Thyroid gland (tissue), 4 donors: ENCODE measurements around the gene VPS51. TPM values are rescaled to one million over a fixed set of nuclear protein-coding genes. Genes with fewer than 3 reads are reported as not detected.

Experiments used
- DNase-seq, 2 donors: peaks; one replicate each; pipeline ENCODE4 v3.0.0-alpha.2; 2019
- H3K27ac ChIP-seq, 3 donors: fragments of 200-600 bp; sonication (generic); 1 replicate in 2 of 3; 2 replicates in 1 of 3; pipeline ENCODE4 v1.5.1; 2016 to 2019; ENCODE audit warnings: mild to moderate bottlenecking in 1 of 3, moderate library complexity in 1 of 3
- H3K27me3 ChIP-seq: fragments of 200-600 bp; sonication (generic); one replicate; pipeline ENCODE4 v1.5.1; 2019
- H3K36me3 ChIP-seq, 2 donors: fragments of 200-600 bp; sonication (generic); one replicate each; pipeline ENCODE4 v1.5.1; 2016 to 2019
- H3K4me1 ChIP-seq, 2 donors: fragments of 200-600 bp; sonication (generic); one replicate each; pipeline ENCODE4 v1.5.1; 2017 to 2019
- H3K4me3 ChIP-seq, 3 donors: fragments of 200-600 bp; sonication (generic); replicated peaks in 1 of 3; 1 replicate in 2 of 3; 2 replicates in 1 of 3; pipeline ENCODE4 v1.5.1; 2016; ENCODE audit warnings: mild to moderate bottlenecking in 1 of 3
- H3K9me3 ChIP-seq: fragments of 200-600 bp; sonication (generic); one replicate; pipeline ENCODE4 v1.5.1; 2017
- POLR2A ChIP-seq, 2 donors: fragments of 450-650 bp; IDR thresholded peaks; one replicate each; pipeline ENCODE4 v1.6.1; 2017; ENCODE audit warnings: antibody characterized with exemption in 2 of 2, mild to moderate bottlenecking in 2 of 2, moderate library complexity in 1 of 2
- WGBS, 2 donors: methylation state at CpG; one replicate each; pipeline ENCODE4 v1.1.5; 2017; 5-methylcytosine and 5-hydroxymethylcytosine counted together
- intact Hi-C: fragments of 100-400 bp; cut with DNase I; formaldehyde crosslinking; loops from one replicate; pipeline ENCODE4 v1.15.1; 2023
- total RNA-seq, 4 donors: library from RNA; depleted of rRNA; stranded (reverse); fragments of >200 nt; gene quantifications; one replicate each; pipeline ENCODE4 v1.2.3, GENCODE V29; 2016
- TF ChIP-seq, protein P1 (sequence below), 6 experiments: fragments of 200-600 bp in 3 of 6; fragments of 450-650 bp in 3 of 6; sonication (generic) in 3 of 6; IDR thresholded peaks; one replicate each; pipeline ENCODE4 v1.5.1; 2016 to 2019; ENCODE audit warnings: antibody characterized with exemption in 6 of 6, mild to moderate bottlenecking in 2 of 6, inconsistent platforms in 1 of 6, moderate library complexity in 1 of 6

VPS51 gene
- total RNA-seq, 4 donors from 2014 or later: 222 to 608 (median 469) TPM

- 82 to 92% methylated on average over 8 to 14 of the region's 15 CpGs for WGBS, 2 donors
- Histone ChIP-seq H3K36me3 (peaks cover 78 to 81% of the 10 kb centered on the region in 2 donors), H3K9me3 (no peaks in the 10 kb centered on the region), H3K27ac (no peak overlapping the region), H3K27me3 (no peaks in the 10 kb centered on the region), H3K4me3 (no peak overlapping the region), H3K4me1 (peaks cover 6 to 10% of the 10 kb centered on the region in 2 donors)
- DNase-seq: no peak
- TF ChIP-seq, protein P1, sequence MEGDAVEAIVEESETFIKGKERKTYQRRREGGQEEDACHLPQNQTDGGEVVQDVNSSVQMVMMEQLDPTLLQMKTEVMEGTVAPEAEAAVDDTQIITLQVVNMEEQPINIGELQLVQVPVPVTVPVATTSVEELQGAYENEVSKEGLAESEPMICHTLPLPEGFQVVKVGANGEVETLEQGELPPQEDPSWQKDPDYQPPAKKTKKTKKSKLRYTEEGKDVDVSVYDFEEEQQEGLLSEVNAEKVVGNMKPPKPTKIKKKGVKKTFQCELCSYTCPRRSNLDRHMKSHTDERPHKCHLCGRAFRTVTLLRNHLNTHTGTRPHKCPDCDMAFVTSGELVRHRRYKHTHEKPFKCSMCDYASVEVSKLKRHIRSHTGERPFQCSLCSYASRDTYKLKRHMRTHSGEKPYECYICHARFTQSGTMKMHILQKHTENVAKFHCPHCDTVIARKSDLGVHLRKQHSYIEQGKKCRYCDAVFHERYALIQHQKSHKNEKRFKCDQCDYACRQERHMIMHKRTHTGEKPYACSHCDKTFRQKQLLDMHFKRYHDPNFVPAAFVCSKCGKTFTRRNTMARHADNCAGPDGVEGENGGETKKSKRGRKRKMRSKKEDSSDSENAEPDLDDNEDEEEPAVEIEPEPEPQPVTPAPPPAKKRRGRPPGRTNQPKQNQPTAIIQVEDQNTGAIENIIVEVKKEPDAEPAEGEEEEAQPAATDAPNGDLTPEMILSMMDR (IDR thresholded peaks at IDR 0.05): no peak
- no peak for TF ChIP-seq POLR2A (IDR thresholded peaks at IDR 0.05)
- intact Hi-C loops: no loop called here
Measured at GRCh38 chr11:65128182-65129145, 32.5 kb downstream of the VPS51 start.

DNA sequence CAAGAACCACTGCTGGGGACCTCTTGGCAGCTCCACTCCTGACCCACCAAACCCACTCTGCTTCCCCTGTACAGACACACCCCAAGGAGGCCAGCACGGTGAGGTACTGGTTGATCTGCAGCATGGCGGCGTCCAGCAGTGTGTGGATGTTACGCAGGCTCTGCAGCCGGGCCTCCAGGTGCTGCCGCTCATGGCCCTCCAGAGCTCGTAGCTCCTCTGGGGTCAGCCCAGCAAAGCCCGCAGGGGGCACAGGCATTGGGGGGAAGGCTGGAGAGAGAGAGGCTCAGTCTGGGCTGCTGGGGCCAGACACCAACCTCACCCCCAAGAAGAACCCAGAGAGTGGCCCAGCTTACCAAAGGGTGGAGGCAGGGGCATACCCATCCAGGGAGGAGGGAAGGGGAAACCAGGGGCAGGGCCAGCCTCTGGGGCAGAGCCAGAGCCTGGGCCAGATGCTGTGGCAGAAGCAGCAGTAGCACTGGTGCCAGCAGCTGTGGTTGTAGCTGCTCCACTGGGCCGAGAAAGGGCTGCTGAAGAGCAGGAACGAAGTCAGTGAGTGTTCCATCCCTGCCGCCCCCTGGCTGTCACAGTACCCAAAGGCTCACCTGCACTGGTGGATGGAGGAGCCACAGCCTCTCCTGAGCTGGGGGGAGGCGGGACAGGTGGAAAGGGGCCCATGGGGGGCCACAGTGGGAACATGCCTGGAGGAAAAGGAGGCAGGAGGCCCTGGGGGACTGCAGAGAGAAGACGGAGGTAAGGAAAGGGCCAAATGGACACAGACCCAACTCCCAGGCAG, 33.8 kb downstream of the VPS51 start:
- Histone ChIP-seq H3K4me3 (no peak overlapping the region), H3K4me1 (peaks cover 7 to 11% of the 10 kb centered on the region in 2 donors), H3K27ac (no peak overlapping the region), H3K27me3 (no peaks in the 10 kb centered on the region), H3K9me3 (no peaks in the 10 kb centered on the region), H3K36me3 (peaks cover 77 to 81% of the 10 kb centered on the region in 2 donors)
- intact Hi-C loops: loop anchor here (5.0 kb wide), 1 partner anchor 52 kb away; the partner anchor contains the start of gene CAPN1
- no peak for DNase-seq
- no peak for TF ChIP-seq POLR2A (IDR thresholded peaks at IDR 0.05)
- TF ChIP-seq, protein P1 (IDR thresholded peaks at IDR 0.05): no peak
- WGBS, 2 donors: 90 to 92% methylated on average over 12 to 13 of the region's 13 CpGs

- no peaks in the 10 kb centered on the region for H3K9me3 ChIP-seq
- no peak for TF ChIP-seq POLR2A (IDR thresholded peaks at IDR 0.05)
- DNase-seq: no peak
- no peak overlapping the region for H3K27ac ChIP-seq
- peaks cover 13 to 17% of the 10 kb centered on the region in 2 donors for H3K4me1 ChIP-seq
- H3K36me3 ChIP-seq: peaks cover 67 to 71% of the 10 kb centered on the region in 2 donors
- intact Hi-C loops: loop anchor here (5.0 kb wide), 1 partner anchor 51 kb away; the partner anchor contains the start of gene CAPN1
- no peaks in the 10 kb centered on the region for H3K27me3 ChIP-seq
- H3K4me3 ChIP-seq: no peak overlapping the region
- 94 to 97% methylated on average over 9 to 18 of the region's 19 CpGs for WGBS, 2 donors
Measured at GRCh38 chr11:65130631-65131416, 34.8 kb downstream of the VPS51 start.

- peaks cover 17 to 20% of the 10 kb centered on the region in 2 donors for H3K4me1 ChIP-seq
- no peak overlapping the region for H3K4me3 ChIP-seq
- no peak overlapping the region for H3K27ac ChIP-seq
- TF ChIP-seq, protein P1 (IDR thresholded peaks at IDR 0.05): no peak
- peaks cover 61 to 66% of the 10 kb centered on the region in 2 donors for H3K36me3 ChIP-seq
- no peaks in the 10 kb centered on the region for H3K27me3 ChIP-seq
- no peak for DNase-seq
- intact Hi-C loops: loop anchor here (5.0 kb wide), 1 partner anchor 51 kb away; the partner anchor contains the start of gene CAPN1
- WGBS, 2 donors: 81 to 89% methylated on average over 3 of the region's 3 CpGs
- no peaks in the 10 kb centered on the region for H3K9me3 ChIP-seq
Measured at GRCh38 chr11:65131417-65131776, 35.4 kb downstream of the VPS51 start.

GRCh38 chr11:65131895-65132237, 35.9 kb downstream of the VPS51 start:
- WGBS, 2 donors: 90 to 94% methylated on average over 6 of the region's 6 CpGs
- no peaks in the 10 kb centered on the region for H3K27me3 ChIP-seq
- no peak overlapping the region for H3K4me3 ChIP-seq
- peaks cover 57 to 61% of the 10 kb centered on the region in 2 donors for H3K36me3 ChIP-seq
- H3K9me3 ChIP-seq: no peaks in the 10 kb centered on the region
- no peak for DNase-seq
- TF ChIP-seq POLR2A (IDR thresholded peaks at IDR 0.05): no peak
- TF ChIP-seq, protein P1 (IDR thresholded peaks at IDR 0.05): no peak
- intact Hi-C loops: loop anchor here (5.0 kb wide), 1 partner anchor 50 kb away; the partner anchor contains the start of gene CAPN1
- H3K27ac ChIP-seq: no peak overlapping the region
- H3K4me1 ChIP-seq: peaks cover 20 to 22% of the 10 kb centered on the region in 2 donors
